Measurements from ENCODE around the gene LSG1.

- TF ChIP-seq, protein P1, sequence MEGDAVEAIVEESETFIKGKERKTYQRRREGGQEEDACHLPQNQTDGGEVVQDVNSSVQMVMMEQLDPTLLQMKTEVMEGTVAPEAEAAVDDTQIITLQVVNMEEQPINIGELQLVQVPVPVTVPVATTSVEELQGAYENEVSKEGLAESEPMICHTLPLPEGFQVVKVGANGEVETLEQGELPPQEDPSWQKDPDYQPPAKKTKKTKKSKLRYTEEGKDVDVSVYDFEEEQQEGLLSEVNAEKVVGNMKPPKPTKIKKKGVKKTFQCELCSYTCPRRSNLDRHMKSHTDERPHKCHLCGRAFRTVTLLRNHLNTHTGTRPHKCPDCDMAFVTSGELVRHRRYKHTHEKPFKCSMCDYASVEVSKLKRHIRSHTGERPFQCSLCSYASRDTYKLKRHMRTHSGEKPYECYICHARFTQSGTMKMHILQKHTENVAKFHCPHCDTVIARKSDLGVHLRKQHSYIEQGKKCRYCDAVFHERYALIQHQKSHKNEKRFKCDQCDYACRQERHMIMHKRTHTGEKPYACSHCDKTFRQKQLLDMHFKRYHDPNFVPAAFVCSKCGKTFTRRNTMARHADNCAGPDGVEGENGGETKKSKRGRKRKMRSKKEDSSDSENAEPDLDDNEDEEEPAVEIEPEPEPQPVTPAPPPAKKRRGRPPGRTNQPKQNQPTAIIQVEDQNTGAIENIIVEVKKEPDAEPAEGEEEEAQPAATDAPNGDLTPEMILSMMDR (conservative IDR thresholded peaks at IDR 0.05 in 1 of 2, IDR thresholded peaks at IDR 0.05 in 1 of 2; ENCODE audit: extremely low read depth in 1 of 2, insufficient read depth in 1 of 2, low read depth in 1 of 2, low read length in 2 of 2), result peak; percentile 25 to 29
- no peak for TF ChIP-seq EZH2 (IDR thresholded peaks at IDR 0.05; ENCODE audit: borderline replicate concordance, low read length)
Measured at GRCh38 chr3:194604837-194605236, 67.2 kb downstream of the LSG1 start.

All from mammary epithelial cell (primary cell).